ENCODE data around the gene ZSWIM7. TPM values are rescaled to one million over a fixed set of nuclear protein-coding genes. Genes with fewer than 3 reads are reported as not detected.
A peak's percentile ranks its signal among the peaks of the same experiment; 100 is the strongest.

Gene ZSWIM7
- total RNA-seq, 1 experiment from 2014 or later, result 19.1 TPM

GRCh38 chr17:16019347-16019746 lies 19.8 kb upstream of the ZSWIM7 start:
- H3K4me1 ChIP-seq (replicated peaks; ENCODE audit: insufficient read depth), result no peaks in the 10 kb centered on the region
- POLR2A ChIA-PET (ENCODE audit: unreplicated experiment), result no interaction called here
- H4K20me1 ChIP-seq (ENCODE audit: insufficient read depth), result no peaks in the 10 kb centered on the region
- TF ChIP-seq CTCF (conservative IDR thresholded peaks at IDR 0.05), result no peak
- TF ChIP-seq EZH2 (IDR thresholded peaks at IDR 0.05; ENCODE audit: low read depth), result no peak
- CTCF ChIA-PET, result interaction anchor here (0.5 kb wide), 1 partner anchor 128 kb away, joined by 6 read pairs; no protein-coding TSS in a partner anchor
- H3K36me3 ChIP-seq (ENCODE audit: low read depth), result peaks cover 25% of the 10 kb centered on the region
- H3K9me2 ChIP-seq (ENCODE audit: insufficient read depth), result no peaks in the 10 kb centered on the region
- no peaks in the 10 kb centered on the region for H3K9me3 ChIP-seq (ENCODE audit: insufficient read depth, low read depth)
- intact Hi-C loops (cut with micrococcal nuclease; ENCODE audit: unreplicated experiment), result no loop called here
- H3K27me3 ChIP-seq (ENCODE audit: insufficient read depth, low read depth), result no peaks in the 10 kb centered on the region
- H3F3A ChIP-seq (ENCODE audit: insufficient read depth, low read depth), result peaks cover 16% of the 10 kb centered on the region; the same call in 1 of the 2 replicates
- BruUV-seq (replicated peaks), result no TSS peak
- peaks cover 10% of the 10 kb centered on the region for H3K79me2 ChIP-seq (ENCODE audit: low read depth)
- no peak overlapping the region for H2AFZ ChIP-seq
- no peak overlapping the region for H3K4me2 ChIP-seq
- no peak overlapping the region for H3K27ac ChIP-seq
- H3K4me3 ChIP-seq, result no peak overlapping the region
- no peak for DNase-seq

- no peaks in the 10 kb centered on the region for H3K9me3 ChIP-seq (ENCODE audit: insufficient read depth, low read depth)
- no peak overlapping the region for H3K27ac ChIP-seq
- H2AFZ ChIP-seq, result no peak overlapping the region
- intact Hi-C loops (cut with micrococcal nuclease; ENCODE audit: unreplicated experiment), result no loop called here
- H3K9me2 ChIP-seq (ENCODE audit: insufficient read depth), result no peaks in the 10 kb centered on the region
- ChIA-PET CTCF (no interaction called here), POLR2A (ENCODE audit: unreplicated experiment) (no interaction called here)
- H3K4me2 ChIP-seq, result no peak overlapping the region
- peaks cover 21% of the 10 kb centered on the region for H3K79me2 ChIP-seq (ENCODE audit: low read depth)
- H3K4me3 ChIP-seq, result no peak overlapping the region
- no peaks in the 10 kb centered on the region for H4K20me1 ChIP-seq (ENCODE audit: insufficient read depth)
- no peaks in the 10 kb centered on the region for H3K4me1 ChIP-seq (replicated peaks; ENCODE audit: insufficient read depth)
- BruUV-seq (replicated peaks), result no TSS peak
- peaks cover 15% of the 10 kb centered on the region; the same call in 1 of the 2 replicates for H3F3A ChIP-seq (ENCODE audit: insufficient read depth, low read depth)
- DNase-seq, result no peak
- peaks cover 40% of the 10 kb centered on the region for H3K36me3 ChIP-seq (ENCODE audit: low read depth)
- no peaks in the 10 kb centered on the region for H3K27me3 ChIP-seq (ENCODE audit: insufficient read depth, low read depth)
- peak; percentile 55 for TF ChIP-seq CTCF (conservative IDR thresholded peaks at IDR 0.05)
- TF ChIP-seq EZH2 (IDR thresholded peaks at IDR 0.05; ENCODE audit: low read depth), result no peak
Observed at GRCh38 chr17:16013943-16014407, 14.5 kb upstream of the ZSWIM7 start.

GRCh38 chr17:16007439-16007838 lies 7.9 kb upstream of the ZSWIM7 start:
- no TSS peak for BruUV-seq (replicated peaks)
- no peaks in the 10 kb centered on the region for H3K27me3 ChIP-seq (ENCODE audit: insufficient read depth, low read depth)
- no peak overlapping the region for H3K4me2 ChIP-seq
- peaks cover 31% of the 10 kb centered on the region for H3K79me2 ChIP-seq (ENCODE audit: low read depth)
- no peak overlapping the region for H3K4me3 ChIP-seq
- H3K27ac ChIP-seq, result no peak overlapping the region
- no peaks in the 10 kb centered on the region for H3K4me1 ChIP-seq (replicated peaks; ENCODE audit: insufficient read depth)
- H2AFZ ChIP-seq, result no peak overlapping the region
- H3F3A ChIP-seq (ENCODE audit: insufficient read depth, low read depth), result no peaks in the 10 kb centered on the region; the same call in 1 of the 2 replicates
- H3K36me3 ChIP-seq (ENCODE audit: low read depth), result peaks cover 50% of the 10 kb centered on the region
- H4K20me1 ChIP-seq (ENCODE audit: insufficient read depth), result no peaks in the 10 kb centered on the region
- CTCF ChIA-PET, result no interaction called here
- H3K9me3 ChIP-seq (ENCODE audit: insufficient read depth, low read depth), result no peaks in the 10 kb centered on the region
- no peak for DNase-seq
- TF ChIP-seq EZH2 (IDR thresholded peaks at IDR 0.05; ENCODE audit: low read depth) (no peak), CTCF (conservative IDR thresholded peaks at IDR 0.05) (no peak)
- POLR2A ChIA-PET (ENCODE audit: unreplicated experiment), result no interaction called here
- intact Hi-C loops (cut with micrococcal nuclease; ENCODE audit: unreplicated experiment), result no loop called here
- no peaks in the 10 kb centered on the region for H3K9me2 ChIP-seq (ENCODE audit: insufficient read depth)
